HFF-Myc (cell line): ENCODE measurements around the gene RCE1.

ENCODE experiments used
- DNase-seq: peaks from one replicate; pipeline ENCODE4 v3.0.0-alpha.2; 2011; ENCODE audit warnings: low read depth; ENCODE audit errors: extremely low read depth
- H3K4me3 ChIP-seq: replicated peaks from 2 replicates; pipeline ENCODE4 v1.5.1; 2011; ENCODE audit warnings: low read depth, mild to moderate bottlenecking, control low read depth, low read length
- CTCF ChIP-seq: IDR thresholded peaks from 2 replicates; pipeline ENCODE4 v1.5.1; 2012; ENCODE audit warnings: mild to moderate bottlenecking, low read depth, low read length, control low read depth; ENCODE audit errors: missing control alignments

Gene RCE1

GRCh38 chr11:66866511-66866986 is 23.3 kb downstream of the RCE1 start:
- no peak for DNase-seq
- TF ChIP-seq CTCF = no peak
- H3K4me3 ChIP-seq = no peak overlapping the region

- no peak for TF ChIP-seq CTCF
- H3K4me3 ChIP-seq = no peak overlapping the region
- DNase-seq = no peak
Measured at GRCh38 chr11:66867425-66868040, 24.3 kb downstream of the RCE1 start.

GRCh38 chr11:66868082-66868725 is 25.0 kb downstream of the RCE1 start:
- DNase-seq = no peak
- no peak for TF ChIP-seq CTCF
- no peak overlapping the region for H3K4me3 ChIP-seq

GRCh38 chr11:66868726-66869566 is 25.7 kb downstream of the RCE1 start:
- peak; percentile 12 for TF ChIP-seq CTCF
- DNase-seq = no peak
- H3K4me3 ChIP-seq = no peak overlapping the region

GRCh38 chr11:66869567-66869870 is 26.3 kb downstream of the RCE1 start:
- TF ChIP-seq CTCF = no peak

GRCh38 chr11:66870131-66870530 is 26.9 kb downstream of the RCE1 start:
- no peak overlapping the region for H3K4me3 ChIP-seq
- TF ChIP-seq CTCF = no peak
- DNase-seq = no peak

More at GRCh38 chr11:66869567-66869870, 26.3 kb downstream of the RCE1 start:
- no peak for DNase-seq
- no peak overlapping the region for H3K4me3 ChIP-seq
